Left hindlimb (tissue), 1 donor: ENCODE data around the gene BANK1.

Experiments
- DNase-seq: peaks from one replicate; pipeline ENCODE4 v3.0.0-alpha.2; 2018

BANK1 gene

DNA sequence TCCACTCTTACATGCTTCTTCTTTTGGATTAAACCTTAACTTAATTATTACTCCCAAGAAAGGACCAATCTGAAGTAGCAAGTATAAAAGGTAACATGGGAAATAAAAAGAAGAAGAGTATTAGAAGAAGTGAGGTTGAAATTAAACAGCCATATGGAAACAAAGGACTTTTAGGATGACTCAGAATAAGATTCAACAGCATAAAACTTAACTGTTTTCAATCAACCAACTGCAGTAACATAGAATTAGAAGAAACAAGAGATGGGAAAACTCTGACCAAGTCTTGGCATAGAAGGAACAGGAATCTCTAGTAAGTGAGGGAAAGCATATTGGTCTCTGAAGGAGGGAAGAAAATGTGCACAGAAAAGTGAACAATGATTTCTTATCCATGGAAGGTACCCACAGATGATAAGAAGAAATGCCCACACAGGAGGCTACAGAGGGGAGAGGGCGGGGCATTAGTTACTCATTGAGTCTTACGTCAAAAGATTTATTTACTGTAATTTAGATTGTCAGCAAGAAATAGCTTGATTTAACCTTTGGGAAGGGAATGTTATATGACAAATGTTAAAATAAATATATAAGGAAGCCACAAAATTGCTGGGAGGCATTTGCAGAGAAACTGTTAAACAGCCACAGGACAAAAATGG is 177.3 kb downstream of the BANK1 start:
- DNase-seq: no peak

DNA sequence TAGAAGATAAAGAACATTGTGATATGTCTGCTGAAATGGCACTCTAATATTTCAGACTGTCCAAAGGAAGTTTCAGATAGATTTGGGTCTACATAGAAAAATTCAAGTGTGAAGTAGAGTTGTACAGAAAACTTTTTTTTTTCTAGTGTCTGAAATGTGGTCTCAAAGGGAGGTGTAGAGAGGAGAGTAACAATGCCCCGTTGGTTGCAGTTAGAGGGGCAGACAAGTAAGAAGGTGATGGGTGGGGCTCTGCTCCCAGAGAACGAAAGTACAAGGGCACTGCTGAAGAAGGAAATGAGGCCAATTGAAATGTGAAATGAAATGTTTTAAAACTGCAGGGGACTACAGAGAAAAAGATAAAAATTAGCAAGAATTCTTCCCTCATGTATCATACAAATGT is 177.8 kb downstream of the BANK1 start:
- no peak for DNase-seq

DNA sequence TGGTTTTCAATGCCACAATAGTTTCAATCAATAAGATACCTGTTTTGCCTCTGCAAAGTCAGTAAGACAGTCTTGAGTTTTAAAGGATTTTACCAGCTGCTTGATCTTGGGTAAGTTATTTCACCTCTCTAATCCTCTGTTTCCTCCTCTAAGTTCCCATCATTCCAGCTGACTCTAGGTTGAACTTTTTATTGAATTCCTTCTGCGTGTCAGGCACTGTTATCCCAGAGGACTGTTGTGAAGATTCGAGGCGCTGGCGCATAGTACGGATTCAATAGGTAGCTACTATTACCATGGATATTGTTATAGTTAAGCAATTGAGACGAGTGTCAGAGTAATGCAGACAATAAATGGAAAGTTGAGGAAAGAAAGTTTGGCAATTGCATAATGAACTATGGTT is 179.4 kb downstream of the BANK1 start:
- no peak for DNase-seq

DNA sequence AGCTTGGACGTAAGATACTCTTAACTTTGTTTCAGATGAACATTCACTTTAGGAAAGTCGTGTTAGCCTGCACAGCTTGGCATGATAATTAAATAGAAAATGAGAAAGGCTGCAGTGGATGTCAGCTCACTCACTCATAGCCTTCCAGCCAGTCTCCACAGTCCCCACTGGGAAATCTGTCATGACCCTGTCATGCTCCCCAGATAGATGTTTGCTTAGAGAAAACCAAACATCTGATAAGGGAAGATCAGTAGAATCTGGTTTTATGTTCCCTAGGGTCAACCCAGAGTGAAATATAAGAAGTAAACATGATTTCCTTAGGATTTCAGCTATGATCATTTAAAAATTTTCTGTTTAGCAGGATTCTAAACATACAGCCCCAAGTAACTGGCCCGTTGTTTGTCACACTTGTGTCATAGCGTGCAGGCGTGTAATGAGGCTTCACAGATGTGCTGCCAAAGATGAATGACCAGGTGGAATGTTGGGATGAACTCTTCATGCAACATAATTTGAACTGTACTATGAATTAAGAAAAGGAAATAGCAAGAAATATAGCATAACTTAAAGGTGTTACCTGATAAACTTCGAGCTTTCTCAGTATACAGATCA is 180.1 kb downstream of the BANK1 start:
- no peak for DNase-seq

DNA sequence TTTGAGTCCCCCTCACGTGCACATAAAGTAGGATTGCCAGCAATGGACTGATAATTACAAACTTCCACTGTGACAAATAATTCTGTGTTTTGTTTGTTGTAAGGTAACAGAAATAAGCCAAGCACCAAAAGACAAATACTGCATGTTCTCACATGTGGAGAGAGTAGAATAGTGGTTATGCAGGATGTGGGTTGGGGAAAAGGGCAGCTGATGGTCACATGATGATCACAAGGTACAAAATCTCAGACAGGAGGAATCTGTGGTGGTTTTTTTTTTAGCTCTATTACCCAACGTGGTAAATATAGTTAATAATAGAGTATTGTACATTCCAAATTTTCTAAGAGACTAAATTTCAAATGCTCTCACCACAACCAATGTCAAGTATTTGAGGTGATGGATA is 182.3 kb downstream of the BANK1 start:
- DNase-seq: no peak

DNA sequence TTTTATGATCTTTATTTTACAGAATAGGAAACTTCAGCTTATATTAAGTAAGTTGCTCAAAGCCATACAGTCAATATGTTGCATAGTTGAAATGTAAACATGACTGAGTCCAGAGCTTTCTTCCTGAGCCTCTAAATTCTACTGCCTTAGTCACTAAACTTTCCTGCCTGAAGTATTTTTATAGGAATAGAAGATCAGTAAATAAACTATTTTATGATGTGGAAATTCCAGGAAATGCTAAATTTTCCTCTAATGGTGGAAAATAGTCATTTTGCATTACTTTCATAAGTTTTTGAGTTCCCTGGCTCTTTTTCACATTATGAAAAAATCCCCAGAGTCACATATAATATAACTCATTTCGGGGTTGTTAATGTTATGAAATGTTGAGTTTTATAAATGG is 182.8 kb downstream of the BANK1 start:
- no peak for DNase-seq

DNA sequence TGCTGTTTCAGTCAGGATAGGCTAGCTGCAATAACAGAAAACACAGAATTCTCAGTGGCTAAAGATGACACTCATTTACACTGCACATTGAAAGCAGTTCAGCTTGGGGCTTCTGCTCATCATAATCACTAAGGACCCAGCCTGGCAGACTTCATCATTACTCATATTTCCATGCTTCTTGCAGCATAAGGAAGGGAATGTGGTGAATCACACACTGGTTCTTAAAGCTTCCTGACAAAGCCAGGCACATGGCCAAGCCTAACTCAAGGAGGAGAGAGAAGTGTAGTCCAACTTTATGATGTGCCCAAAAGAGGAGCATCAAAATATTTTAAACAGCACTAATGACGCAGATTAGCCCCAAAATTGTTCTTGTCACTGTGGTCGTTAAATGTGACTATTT is 186.5 kb downstream of the BANK1 start:
- DNase-seq: peak; percentile 38

DNA sequence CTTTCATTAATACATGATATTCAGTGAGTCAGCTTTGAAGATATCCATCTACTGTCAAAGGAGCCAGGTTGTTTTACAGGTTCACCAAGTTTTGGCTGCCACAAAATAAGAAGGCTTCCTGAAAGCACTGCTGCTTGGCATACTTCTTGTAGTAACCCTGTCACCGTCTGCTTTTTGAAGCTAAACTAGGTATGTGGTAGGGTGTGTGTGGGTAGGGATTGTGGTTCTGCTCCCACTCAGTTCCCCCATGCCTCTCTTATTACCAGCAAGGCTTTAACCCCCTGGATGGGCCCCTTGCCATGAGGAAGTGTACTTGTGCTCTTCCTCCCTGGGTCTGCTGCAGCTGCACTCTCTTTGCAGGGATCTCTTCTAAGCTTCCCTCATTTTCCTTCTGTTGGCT is 191.2 kb downstream of the BANK1 start:
- DNase-seq: no peak

DNA sequence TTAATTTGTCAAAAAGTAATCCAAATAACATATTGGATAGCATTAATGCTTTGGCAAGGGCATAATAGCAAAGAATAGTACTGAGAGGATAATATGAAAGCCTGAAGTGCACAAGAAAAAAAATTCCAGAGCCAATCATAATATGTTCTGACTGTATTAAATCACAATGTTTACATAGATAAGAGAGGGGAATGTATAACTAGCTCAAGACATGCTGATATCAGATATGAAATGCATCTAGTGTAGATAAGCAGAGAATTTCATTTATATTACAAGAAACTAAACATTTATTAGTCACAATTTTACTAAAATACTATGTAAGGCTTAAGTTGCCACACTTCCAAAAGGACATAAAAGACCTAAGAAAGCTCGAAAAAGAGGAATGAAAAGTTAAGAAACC is 193.3 kb downstream of the BANK1 start:
- no peak for DNase-seq

DNA sequence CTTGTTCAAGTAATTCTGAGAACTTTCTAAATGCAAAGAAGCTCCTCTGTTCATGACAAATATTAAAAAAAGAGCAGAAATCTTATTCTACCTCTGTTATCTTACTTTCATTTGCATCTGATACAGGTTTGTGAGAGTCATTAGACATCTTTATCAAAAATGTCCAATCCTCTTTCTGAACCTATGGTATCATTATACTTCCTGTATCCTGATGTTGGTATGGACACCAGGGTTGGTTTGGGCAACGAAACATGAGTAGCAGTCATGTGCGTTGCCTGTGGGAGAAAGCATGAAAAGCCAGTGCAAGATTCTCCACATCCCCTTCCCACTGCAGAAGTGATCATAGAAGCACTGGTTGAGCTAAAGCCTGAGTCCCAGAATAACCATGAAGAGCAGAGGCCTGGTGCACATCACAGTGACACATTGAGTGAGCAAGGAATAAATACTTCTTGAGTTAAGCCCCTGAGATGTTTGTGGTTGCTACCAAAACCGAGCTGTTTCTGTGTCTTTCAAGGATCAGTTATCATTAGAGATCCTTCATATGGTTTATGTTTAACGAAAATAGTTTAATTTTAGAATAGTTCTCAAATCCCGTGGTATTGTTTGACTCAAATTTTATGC is 197.2 kb downstream of the BANK1 start:
- no peak for DNase-seq

DNA sequence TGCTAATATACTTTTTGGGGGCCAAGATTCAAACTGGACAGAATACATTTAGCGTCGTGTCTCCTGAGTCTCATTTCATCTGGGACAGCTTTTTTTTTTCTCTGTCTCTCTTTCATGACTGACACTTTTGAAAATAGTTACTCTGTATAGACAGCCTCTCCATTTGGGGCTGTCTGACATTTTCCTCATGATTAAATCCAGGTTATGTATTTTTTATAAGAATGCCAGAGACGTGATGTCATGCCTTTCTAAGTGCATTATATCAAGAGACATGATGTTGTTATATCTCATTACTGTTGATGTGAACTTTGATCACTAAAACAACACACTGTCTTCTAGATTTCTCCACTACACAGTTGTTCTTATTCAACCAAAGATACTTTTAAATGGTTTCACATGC is 199.0 kb downstream of the BANK1 start:
- DNase-seq: no peak

DNA sequence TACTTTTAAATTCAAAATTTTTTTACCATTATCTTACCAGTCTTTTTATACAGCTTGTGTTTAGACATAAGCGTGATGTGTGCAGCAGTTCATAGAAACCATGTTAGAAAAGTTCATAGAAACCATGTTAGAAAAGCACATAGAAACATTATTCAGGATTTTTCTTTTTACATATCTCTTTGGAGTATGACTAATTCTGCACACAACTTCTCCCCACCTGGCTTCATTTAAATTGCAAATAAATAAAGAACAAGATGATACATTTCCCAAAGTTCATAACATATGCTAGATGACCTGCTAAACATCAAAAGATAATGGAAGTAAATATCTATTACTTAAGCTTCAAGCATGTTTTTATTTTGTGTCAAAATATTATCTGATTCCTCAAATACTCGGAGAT is 201.9 kb downstream of the BANK1 start:
- no peak for DNase-seq

DNA sequence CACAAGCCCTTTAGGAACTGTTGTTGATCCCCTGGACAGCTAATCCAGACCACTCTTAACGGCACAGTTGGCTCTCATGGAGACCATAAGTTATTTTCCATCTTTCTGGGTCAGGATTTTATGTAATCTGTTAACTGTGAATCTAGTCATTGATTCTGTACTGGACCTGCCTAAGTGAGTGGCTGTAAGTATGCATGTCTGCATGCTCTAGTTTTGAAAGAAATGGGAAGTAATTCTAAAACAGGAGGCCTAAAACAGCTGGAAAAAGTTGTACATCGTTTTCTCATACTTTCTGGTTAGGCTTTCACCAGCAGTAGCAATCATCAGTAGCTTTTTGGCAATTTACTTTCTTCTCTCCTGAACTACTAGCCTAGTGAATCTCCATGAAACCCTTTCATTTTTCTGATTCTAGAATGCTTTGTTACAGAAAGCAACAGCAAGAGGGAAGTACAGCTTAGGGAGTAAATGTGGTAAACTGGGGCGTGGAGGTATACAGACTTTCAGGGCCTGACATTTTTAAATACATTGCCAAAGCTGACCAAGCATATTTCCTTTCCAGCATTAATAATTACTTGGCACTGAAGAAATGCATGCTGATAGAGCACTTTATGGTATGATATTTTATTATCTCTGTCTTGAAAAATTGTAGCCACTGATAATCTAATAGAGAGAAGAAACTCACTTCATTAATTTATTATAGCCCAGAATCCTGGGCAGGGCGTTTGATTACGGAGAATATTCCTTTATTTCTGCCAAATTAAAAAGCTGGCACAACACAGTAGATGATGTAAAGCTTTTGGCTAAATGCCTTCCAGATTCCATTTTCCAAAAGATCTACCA is 202.7 kb downstream of the BANK1 start:
- DNase-seq: no peak

DNA sequence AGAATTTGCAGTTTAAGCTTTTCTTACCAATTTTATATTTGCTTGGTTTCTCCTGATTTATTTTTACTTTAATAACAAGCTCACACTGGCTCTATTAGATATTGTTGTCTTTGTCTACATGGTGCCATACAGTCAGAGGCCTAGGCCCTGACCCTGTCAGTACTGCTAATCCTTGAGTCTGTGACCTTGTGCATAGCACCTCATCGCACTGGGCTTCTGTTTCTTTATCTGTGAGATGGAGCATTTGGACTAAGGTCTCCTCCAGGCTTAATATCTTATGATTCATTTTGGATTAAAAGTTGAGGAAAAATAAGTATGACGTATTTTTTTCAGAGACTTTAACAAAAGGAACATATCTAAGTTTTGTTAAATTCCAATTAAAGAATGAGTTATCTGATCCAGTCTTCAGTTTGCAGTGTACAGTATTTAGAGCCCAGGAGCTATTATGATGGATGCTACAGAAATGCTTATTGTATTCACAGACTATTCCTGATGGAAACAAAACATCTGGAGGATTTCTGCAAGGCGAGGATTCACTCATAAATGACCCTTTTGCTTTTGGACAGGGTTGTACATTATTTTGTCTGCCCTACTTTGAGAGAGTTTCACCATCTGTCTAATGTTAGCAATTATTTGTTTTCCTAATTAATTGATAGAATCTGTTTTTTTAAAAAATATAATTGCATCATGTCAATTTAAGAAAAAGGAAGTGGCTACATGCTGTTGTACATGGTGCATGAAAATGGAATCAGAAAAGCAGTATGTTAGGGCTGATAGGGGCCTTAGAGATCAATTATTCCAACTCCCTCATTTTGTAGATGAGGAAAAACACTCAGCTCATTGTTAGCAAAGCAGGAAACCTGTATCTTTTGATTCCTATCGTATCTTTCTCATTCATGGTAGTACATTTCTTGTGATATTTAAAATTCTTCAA is 203.6 kb downstream of the BANK1 start:
- no peak for DNase-seq

DNA sequence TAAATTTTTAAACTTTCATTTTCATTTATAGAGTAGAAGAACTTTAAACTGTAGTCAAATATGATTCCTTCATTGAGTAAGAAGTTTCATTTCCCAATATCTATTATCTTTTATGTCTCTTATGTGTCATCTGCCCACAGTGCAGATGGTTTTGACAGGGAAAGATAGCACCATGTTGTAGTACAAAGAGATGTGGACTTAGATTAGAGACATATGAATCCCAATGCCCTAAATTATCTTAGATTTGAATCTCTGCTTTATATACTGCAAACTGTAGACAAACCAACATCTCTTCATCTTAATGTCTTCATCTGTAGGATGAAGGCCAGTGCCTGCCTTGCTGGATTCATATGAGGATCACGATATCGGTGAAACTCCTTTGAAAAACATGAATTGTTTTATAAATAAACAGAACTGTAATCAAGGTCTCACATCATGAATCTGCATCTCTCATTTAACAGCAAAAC is 217.5 kb downstream of the BANK1 start:
- DNase-seq: no peak

DNA sequence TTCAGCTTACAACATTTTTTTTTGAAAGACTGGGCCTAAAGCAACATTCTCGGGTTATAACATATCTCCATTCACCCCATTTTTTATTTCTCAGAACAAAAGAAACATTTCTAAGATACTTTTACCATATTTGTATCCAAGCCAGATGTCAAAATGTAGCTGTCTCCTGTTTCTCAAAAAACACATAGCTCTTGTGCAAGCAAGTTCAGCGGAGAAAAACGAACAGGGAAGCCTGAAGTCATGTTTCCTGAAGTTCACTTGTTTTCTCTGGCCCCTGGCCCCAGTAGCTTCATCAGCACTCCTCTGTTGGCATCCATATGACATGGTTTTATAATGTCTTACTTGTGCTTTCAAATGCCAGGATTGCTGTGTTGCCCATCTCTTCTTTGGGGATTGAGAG is 218.2 kb downstream of the BANK1 start:
- no peak for DNase-seq

DNA sequence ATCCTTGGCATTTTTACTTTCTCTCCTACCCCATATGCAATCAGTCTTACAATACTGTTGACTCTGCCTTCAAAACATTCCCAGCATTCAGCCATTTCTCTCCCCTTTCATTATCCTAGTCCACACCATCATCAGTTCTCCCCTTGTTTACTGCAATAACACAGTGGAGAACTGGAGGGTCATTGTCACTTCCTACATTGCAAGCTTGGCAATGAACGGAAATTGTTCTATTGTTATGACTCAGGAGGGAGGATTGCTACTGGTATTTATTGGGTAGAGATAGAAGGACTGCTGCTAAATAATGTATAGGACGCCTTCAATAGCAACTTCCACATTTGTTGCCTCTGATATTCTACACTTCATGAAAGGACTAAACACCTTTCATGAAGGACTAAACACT is 231.8 kb downstream of the BANK1 start:
- DNase-seq: no peak

DNA sequence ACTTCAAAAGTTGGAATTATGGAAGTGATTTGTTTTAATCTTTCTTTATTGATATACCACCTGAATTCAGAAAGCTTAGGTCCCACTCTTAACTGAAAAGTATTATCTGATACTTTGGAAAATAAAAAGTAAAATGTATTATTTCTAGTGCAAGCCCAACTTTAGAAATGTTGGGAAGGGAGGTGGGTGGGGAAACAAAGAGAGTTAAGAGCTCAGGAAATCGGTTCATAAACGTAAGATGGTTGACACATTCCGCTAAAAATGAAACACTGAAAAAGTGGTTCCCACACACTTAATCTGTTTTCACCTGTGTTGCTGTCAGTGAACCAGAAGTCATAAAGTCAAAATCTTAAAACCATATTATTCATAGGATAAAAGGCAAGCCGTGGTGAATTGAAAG is 237.4 kb downstream of the BANK1 start:
- DNase-seq: no peak

DNA sequence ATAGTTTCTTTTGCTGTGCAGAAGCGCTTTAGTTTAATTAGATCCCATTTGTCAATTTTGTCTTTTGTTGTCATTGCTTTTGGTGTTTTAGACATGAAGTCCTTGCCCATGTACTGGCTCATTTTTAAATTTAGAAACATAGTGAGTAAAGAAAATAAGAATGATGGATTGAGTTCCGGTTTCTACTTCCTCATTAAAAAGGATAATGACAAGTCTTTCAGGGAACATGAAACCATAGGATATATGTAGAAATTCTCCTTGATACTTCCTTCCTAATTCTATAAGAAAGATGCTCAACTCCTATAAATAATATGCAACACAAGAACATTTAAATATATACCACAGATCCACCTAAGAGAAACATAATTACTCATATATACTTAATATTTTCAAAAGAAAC is 240.9 kb downstream of the BANK1 start:
- no peak for DNase-seq

DNA sequence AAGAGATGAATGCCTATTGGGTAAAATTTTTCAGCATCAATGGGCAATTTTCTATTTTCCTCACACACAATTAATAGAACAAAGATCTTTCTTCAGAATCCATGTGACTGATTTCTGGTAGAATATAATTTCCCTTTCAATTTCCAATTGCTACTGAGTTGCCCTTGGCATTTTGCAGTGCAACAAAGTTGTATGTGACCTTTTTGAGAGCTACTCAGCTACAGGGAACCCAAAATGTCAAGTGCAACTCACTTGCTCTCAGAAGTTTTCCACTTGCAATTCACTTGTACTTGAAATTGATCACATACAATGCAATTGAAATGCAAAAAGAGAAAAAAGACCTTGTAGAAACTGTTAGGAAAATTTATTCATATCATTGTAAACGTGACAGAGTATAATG is 245.5 kb downstream of the BANK1 start:
- no peak for DNase-seq

DNA sequence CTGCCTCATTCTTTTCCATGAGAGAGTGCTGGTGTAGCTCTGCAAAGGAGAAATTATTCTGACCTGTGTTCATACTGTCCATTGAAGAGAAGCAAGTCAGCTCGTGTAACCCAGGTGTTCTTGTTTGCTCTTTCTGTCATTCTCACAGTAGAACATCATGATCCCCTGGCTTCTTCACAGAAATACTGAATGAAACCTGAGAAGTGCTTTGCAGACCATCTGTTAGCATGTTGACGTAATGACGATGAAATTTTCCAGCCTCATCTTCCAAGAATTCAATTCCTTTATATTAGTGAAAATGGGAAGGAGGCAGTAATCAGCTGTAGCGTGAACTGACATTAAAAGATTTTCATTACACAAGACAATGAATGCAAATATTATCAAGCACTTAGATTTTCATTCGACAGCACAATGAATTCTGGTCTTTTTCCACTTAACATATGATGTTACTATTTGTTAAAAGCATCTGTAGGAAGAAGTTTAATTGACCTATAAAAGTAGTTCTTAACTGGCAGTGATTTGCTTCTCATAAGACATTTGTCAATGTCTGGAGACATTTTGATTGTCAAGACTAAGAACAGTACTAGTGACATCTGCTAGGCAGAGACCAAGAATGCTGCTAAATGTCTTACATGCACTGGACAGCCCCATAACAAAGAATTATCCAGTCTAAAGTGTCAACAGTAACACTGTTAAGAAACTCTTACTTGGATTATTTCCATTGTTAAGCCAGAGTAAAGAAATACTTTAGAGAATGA is 246.3 kb downstream of the BANK1 start:
- DNase-seq: no peak

DNA sequence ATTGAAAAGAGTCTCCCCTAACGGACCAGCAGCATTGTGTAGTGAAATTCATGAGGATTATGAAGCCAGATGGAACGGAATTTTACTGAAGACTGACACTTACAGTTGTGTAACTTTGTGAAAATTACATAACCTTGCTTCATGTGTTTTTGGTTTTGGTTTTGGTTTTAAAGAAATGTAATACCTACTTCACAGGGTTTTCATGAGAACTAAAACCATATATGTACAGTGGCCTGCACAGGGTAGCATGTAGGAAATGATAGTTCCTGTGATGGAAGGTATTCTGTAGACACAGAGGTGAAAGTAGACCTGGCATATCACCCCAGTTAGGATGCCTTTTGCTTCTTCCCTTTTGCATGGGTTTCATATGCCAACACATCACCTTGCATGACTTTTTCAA is 247.0 kb downstream of the BANK1 start:
- DNase-seq: no peak
